ENCODE data around the gene VOPP1. TPM values are rescaled to one million over a fixed set of nuclear protein-coding genes. Genes with fewer than 3 reads are reported as not detected.

Gene VOPP1
- total RNA-seq, 2 experiments from 2014 or later = 32.6 to 34.7 TPM

- ChIA-PET POLR2A (no interaction called here), CTCF (interaction anchor here (0.6 to 1.1 kb wide), 2 partner anchors 17 to 104 kb away, joined by 3 read pairs; no protein-coding TSS in a partner anchor)
- peaks cover 27% of the 10 kb centered on the region for H3K4me1 Mint-ChIP-seq (ENCODE audit: low read depth)
- ATAC-seq (no peak), DNase-seq (no peak)
- intact Hi-C loops (cut with micrococcal nuclease) = no loop called here
- no peaks in the 10 kb centered on the region for H3K27me3 Mint-ChIP-seq
- H3K36me3 Mint-ChIP-seq (ENCODE audit: low read depth) = peaks cover 29% of the 10 kb centered on the region
- H3K9me3 Mint-ChIP-seq = no peaks in the 10 kb centered on the region
- no peak for TF ChIP-seq CTCF (IDR thresholded peaks at IDR 0.05)
- H3K27ac Mint-ChIP-seq = no peak overlapping the region
- no peak overlapping the region for H3K4me3 Mint-ChIP-seq
These were observed 82.8 kb downstream of the VOPP1 start for GRCh38 chr7:55489552-55489951.

GRCh38 chr7:55488804-55489340, 83.4 kb downstream of the VOPP1 start:
- no peak for ATAC-seq
- H3K9me3 Mint-ChIP-seq = no peaks in the 10 kb centered on the region
- no peak for TF ChIP-seq CTCF (IDR thresholded peaks at IDR 0.05)
- intact Hi-C loops (cut with micrococcal nuclease) = no loop called here
- H3K27me3 Mint-ChIP-seq = no peaks in the 10 kb centered on the region
- DNase-seq = no peak
- H3K36me3 Mint-ChIP-seq (ENCODE audit: low read depth) = peaks cover 31% of the 10 kb centered on the region
- H3K4me3 Mint-ChIP-seq = no peak overlapping the region
- H3K27ac Mint-ChIP-seq = no peak overlapping the region
- CTCF ChIA-PET = interaction anchor here (0.6 to 1.2 kb wide), 2 partner anchors 17 kb away, joined by 3 read pairs; no protein-coding TSS in a partner anchor
- POLR2A ChIA-PET = interaction anchor here (1.4 kb wide), 1 partner anchor 81 kb away, joined by 3 read pairs; no protein-coding TSS in a partner anchor
- H3K4me1 Mint-ChIP-seq (ENCODE audit: low read depth) = peaks cover 34% of the 10 kb centered on the region

- CTCF ChIA-PET = interaction anchor here (1.2 to 1.3 kb wide), 2 partner anchors 8 to 18 kb away, joined by 3 to 5 read pairs; no protein-coding TSS in a partner anchor
These were observed 84.1 kb downstream of the VOPP1 start for GRCh38 chr7:55488216-55488615.

GRCh38 chr7:55486991-55487390, 85.3 kb downstream of the VOPP1 start:
- ATAC-seq = no peak
- intact Hi-C loops (cut with micrococcal nuclease) = no loop called here
- TF ChIP-seq CTCF (IDR thresholded peaks at IDR 0.05) = no peak
- Mint-ChIP-seq H3K4me1 (ENCODE audit: low read depth) (peaks cover 44% of the 10 kb centered on the region), H3K9me3 (no peaks in the 10 kb centered on the region), H3K4me3 (no peak overlapping the region), H3K27me3 (no peaks in the 10 kb centered on the region), H3K27ac (no peak overlapping the region), H3K36me3 (ENCODE audit: low read depth) (peaks cover 22% of the 10 kb centered on the region)
- no peak for DNase-seq
- ChIA-PET CTCF (interaction anchor here (1.3 kb wide), 1 partner anchor 9 kb away, joined by 5 read pairs; no protein-coding TSS in a partner anchor), POLR2A (no interaction called here)

More at GRCh38 chr7:55488216-55488615, 84.1 kb downstream of the VOPP1 start:
- Mint-ChIP-seq H3K27me3 (no peaks in the 10 kb centered on the region), H3K27ac (no peak overlapping the region), H3K4me3 (no peak overlapping the region), H3K4me1 (ENCODE audit: low read depth) (peaks cover 38% of the 10 kb centered on the region), H3K36me3 (ENCODE audit: low read depth) (peaks cover 31% of the 10 kb centered on the region), H3K9me3 (no peaks in the 10 kb centered on the region)
- intact Hi-C loops (cut with micrococcal nuclease) = no loop called here
- no peak for ATAC-seq
- TF ChIP-seq CTCF (IDR thresholded peaks at IDR 0.05) = no peak
- no peak for DNase-seq
- POLR2A ChIA-PET = interaction anchor here (0.7 to 1.4 kb wide), 2 partner anchors 15 to 82 kb away, joined by 3 read pairs; no protein-coding TSS in a partner anchor

- Mint-ChIP-seq H3K4me3 (no peak overlapping the region), H3K27me3 (no peaks in the 10 kb centered on the region), H3K4me1 (ENCODE audit: low read depth) (peaks cover 47% of the 10 kb centered on the region), H3K9me3 (no peaks in the 10 kb centered on the region), H3K36me3 (ENCODE audit: low read depth) (peaks cover 20% of the 10 kb centered on the region), H3K27ac (no peak overlapping the region)
- intact Hi-C loops (cut with micrococcal nuclease) = no loop called here
- ChIA-PET POLR2A (no interaction called here), CTCF (no interaction called here)
- TF ChIP-seq CTCF (IDR thresholded peaks at IDR 0.05) = no peak
- ATAC-seq = no peak
- no peak for DNase-seq
These were observed 86.1 kb downstream of the VOPP1 start for GRCh38 chr7:55486192-55486590.
